ENCODE results near the gene CD96. TPM values are rescaled to one million over a fixed set of nuclear protein-coding genes. Genes with fewer than 3 reads are reported as not detected.

Gene CD96
- total RNA-seq, 1 donor from 2014 or later, result 50.5 TPM

DNA sequence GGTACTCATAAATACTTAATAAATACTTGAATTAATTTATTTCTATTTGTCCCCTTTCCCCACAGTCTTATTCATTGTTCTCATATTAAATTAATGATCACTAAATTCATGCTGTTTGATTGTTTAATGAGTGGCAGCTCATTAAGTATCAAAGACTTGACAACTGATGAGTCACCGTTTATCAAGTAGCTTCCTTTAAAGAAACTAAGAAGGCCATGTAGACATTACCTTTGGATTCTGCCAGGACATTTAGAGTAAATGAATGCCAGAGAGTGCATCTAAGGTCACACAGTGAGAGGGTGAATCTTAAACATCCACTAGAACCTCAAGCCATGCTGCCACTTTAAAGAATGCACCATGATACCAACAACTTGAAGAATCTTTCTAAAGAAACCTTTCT, 29.3 kb downstream of the CD96 start:
- Mint-ChIP-seq H3K36me3 (ENCODE audit: low read depth) (peaks cover 60% of the 10 kb centered on the region), H3K9me3 (no peaks in the 10 kb centered on the region), H3K27ac (no peak overlapping the region), H3K4me3 (no peak overlapping the region), H3K27me3 (no peaks in the 10 kb centered on the region), H3K4me1 (peaks cover 48% of the 10 kb centered on the region)
- DNase-seq, result peak; percentile 50
- intact Hi-C loops (cut with micrococcal nuclease), result no loop called here

DNA sequence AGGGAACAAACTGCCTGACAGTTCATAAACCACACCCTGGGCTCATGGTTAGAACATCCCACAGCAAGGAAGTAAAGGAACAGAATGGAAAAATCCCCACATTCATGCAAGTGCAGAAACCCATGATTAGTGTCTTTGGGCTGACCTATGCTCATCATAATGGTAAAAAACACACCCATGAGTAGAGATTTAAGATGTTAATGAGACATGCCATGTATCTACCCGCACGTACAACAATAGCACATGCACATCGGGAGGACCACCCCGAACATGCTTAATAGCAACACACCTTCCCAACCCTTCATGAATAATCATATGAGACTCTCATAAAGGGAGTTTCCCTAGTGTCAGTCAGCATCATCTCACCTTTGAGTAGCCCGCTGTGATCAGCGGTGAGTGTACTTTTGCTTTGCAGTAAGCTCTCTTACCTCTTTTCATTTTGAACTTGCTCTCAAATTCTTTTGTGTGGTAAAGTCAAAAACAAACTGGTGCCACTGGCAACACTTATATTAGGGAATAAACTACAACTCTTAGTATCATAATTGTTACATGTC, 30.0 kb downstream of the CD96 start:
- H3K4me3 Mint-ChIP-seq, result no peak overlapping the region

GRCh38 chr3:111577113-111577512, 35.1 kb downstream of the CD96 start:
- H3K9me3 Mint-ChIP-seq, result peaks cover 11% of the 10 kb centered on the region
- peaks cover 65% of the 10 kb centered on the region for H3K36me3 Mint-ChIP-seq (ENCODE audit: low read depth)
- peaks cover 67% of the 10 kb centered on the region for H3K4me1 Mint-ChIP-seq
- DNase-seq, result no peak
- peak overlapping the region; percentile 34 for H3K27ac Mint-ChIP-seq
- intact Hi-C loops (cut with micrococcal nuclease), result loop anchor here (5.0 kb wide), 2 partner anchors 115 to 400 kb away; partner anchors contain the start of gene ABHD10
- no peaks in the 10 kb centered on the region for H3K27me3 Mint-ChIP-seq
- no peak overlapping the region for H3K4me3 Mint-ChIP-seq

More for the DNA sequence above, 30.0 kb downstream of the CD96 start:
- Mint-ChIP-seq H3K9me3 (no peaks in the 10 kb centered on the region), H3K4me1 (peaks cover 46% of the 10 kb centered on the region), H3K27ac (peak overlapping the region; percentile 78), H3K36me3 (ENCODE audit: low read depth) (peaks cover 64% of the 10 kb centered on the region), H3K27me3 (no peaks in the 10 kb centered on the region)
- intact Hi-C loops (cut with micrococcal nuclease), result no loop called here
- DNase-seq, result peak; percentile 66

GRCh38 chr3:111577798-111578685, 36.0 kb downstream of the CD96 start:
- Mint-ChIP-seq H3K4me3 (peak overlapping the region; percentile 9), H3K36me3 (ENCODE audit: low read depth) (peaks cover 69% of the 10 kb centered on the region), H3K4me1 (peaks cover 68% of the 10 kb centered on the region), H3K9me3 (peaks cover 19% of the 10 kb centered on the region), H3K27ac (peak overlapping the region; percentile 77), H3K27me3 (no peaks in the 10 kb centered on the region)
- intact Hi-C loops (cut with micrococcal nuclease), result loop anchor here (1.0 to 5.0 kb wide), 6 partner anchors 17 to 399 kb away; partner anchors contain the start of genes ABHD10 and ZBED2
- DNase-seq, result peak; percentile 77

DNA sequence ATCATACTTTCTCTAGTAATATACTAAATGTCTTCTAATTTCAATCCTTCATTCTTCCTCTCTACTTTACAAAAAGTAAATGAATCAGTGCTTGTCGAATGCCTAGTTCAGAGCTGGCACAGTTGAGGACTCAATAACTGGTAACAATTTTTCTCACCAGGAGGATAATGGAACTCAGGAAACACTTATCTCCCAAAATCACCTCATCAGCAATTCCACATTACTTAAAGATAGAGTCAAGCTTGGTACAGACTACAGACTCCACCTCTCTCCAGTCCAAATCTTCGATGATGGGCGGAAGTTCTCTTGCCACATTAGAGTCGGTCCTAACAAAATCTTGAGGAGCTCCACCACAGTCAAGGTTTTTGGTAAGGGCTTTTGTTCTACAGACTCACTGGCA, 36.9 kb downstream of the CD96 start:
- DNase-seq, result no peak
- Mint-ChIP-seq H3K4me3 (no peak overlapping the region), H3K27me3 (no peaks in the 10 kb centered on the region), H3K36me3 (ENCODE audit: low read depth) (peaks cover 71% of the 10 kb centered on the region), H3K4me1 (peaks cover 68% of the 10 kb centered on the region), H3K27ac (peak overlapping the region; percentile 77), H3K9me3 (peaks cover 19% of the 10 kb centered on the region)
- intact Hi-C loops (cut with micrococcal nuclease), result loop anchor here (1.0 to 5.0 kb wide), 6 partner anchors 16 to 398 kb away; partner anchors contain the start of genes ABHD10 and ZBED2

DNA sequence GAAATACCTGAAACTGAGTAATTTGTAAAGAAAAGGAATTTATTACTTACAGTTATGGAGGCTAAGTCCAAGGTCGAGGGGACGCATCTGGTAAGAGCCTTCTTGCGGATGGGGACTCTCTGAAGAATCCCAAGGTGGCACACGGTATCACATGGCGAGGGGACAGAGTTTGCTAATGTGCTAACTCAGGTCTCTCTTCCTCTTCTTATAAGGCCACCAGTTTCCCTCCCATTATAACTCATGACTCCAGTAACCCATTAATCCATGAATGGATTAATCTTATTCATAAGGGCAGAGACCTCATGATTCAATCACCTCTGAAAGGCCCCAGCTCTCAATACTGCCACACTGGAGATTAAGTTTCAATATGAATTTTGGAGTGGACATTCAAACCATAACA, 37.5 kb downstream of the CD96 start:
- H3K4me1 Mint-ChIP-seq, result peaks cover 73% of the 10 kb centered on the region
- intact Hi-C loops (cut with micrococcal nuclease), result loop anchor here (2.0 to 5.0 kb wide), 4 partner anchors 15 to 398 kb away; partner anchors contain the start of genes ABHD10 and ZBED2
- H3K4me3 Mint-ChIP-seq, result no peak overlapping the region
- H3K36me3 Mint-ChIP-seq (ENCODE audit: low read depth), result peaks cover 76% of the 10 kb centered on the region
- no peaks in the 10 kb centered on the region for H3K27me3 Mint-ChIP-seq
- H3K27ac Mint-ChIP-seq, result peak overlapping the region; percentile 25
- DNase-seq, result no peak
- H3K9me3 Mint-ChIP-seq, result peaks cover 19% of the 10 kb centered on the region

DNA sequence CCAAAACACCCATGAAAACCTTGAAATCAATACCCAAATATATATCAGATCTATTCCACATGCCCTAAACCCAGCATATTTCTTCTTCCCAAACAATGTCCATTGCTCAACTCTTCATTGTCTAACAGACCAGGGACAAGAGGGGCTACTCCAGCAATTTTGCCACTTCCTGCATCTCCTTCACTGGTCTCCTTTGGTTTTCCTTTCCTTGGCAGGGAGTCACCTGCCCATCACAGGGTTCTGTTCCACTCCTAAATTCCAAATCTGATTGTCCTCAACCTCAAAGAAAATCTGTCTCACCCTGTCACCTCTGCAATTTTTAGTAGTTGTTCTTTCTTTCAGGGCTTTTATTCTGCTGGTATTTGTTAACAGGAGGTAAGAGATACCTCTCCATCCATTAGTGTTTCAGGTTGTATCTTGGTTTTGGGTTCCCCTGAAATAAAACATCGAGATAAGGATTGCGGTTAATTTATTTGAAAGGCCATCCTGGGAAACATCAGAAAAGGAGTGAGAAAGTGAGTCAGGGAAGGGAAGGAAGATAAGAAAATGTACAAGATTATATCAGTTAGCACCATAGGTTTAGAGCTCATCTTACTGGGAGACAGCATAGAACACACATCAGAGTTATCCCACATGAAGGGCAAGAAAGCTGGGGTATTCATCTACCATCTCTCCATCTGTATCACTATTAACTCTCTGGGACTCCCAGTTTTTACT, 39.6 kb downstream of the CD96 start:
- Mint-ChIP-seq H3K27me3 (no peaks in the 10 kb centered on the region), H3K4me1 (peaks cover 76% of the 10 kb centered on the region), H3K4me3 (peak overlapping the region; percentile 48), H3K36me3 (ENCODE audit: low read depth) (peaks cover 83% of the 10 kb centered on the region), H3K9me3 (peaks cover 27% of the 10 kb centered on the region), H3K27ac (peak overlapping the region; percentile 86)
- intact Hi-C loops (cut with micrococcal nuclease), result loop anchor here (1.0 kb wide), 3 partner anchors 14 to 35 kb away; partner anchors contain the start of gene ZBED2
- DNase-seq, result no peak

DNA sequence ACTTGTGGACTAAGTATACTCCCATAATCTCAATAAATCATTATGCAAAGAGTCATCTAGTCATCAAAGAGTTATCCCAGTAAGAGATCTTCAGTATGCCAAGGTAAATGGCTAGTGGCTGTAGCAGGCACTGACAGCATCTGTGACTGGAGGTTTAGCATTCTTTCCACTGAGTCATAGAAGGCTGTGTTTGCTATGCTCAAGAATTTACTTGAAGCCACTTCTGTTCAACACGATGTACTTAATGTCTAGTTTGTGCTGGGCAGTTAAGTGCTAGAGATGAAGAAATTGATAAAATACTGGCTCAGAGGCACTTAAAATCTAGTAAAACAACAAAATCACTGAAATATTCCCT, 40.1 kb downstream of the CD96 start:
- Mint-ChIP-seq H3K4me3 (peak overlapping the region; percentile 15), H3K27me3 (no peaks in the 10 kb centered on the region), H3K9me3 (peaks cover 30% of the 10 kb centered on the region), H3K4me1 (peaks cover 77% of the 10 kb centered on the region), H3K27ac (peak overlapping the region; percentile 86), H3K36me3 (ENCODE audit: low read depth) (peaks cover 83% of the 10 kb centered on the region)
- intact Hi-C loops (cut with micrococcal nuclease), result loop anchor here (1.0 kb wide), 3 partner anchors 13 to 34 kb away; partner anchors contain the start of gene ZBED2
- DNase-seq, result no peak

DNA sequence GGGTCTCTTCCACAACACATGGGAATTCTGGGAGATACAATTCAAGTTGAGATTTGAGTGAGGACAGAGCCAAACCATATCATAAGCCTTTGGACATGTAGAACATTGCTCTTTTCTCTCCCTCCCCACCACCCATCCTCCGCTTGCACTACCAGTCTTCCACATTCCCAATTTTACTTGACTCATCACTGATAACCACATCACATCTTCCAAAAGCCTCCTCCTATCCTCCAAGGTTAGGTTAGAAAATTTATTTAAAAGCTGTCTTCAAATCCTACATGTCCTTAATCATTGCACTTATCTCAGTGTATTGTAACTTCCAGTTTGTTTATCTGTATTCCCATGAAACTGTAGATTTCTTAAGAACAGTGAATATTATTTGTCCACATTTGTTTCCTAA, 42.7 kb downstream of the CD96 start:
- H3K9me3 Mint-ChIP-seq, result peaks cover 30% of the 10 kb centered on the region
- intact Hi-C loops (cut with micrococcal nuclease), result no loop called here
- no peaks in the 10 kb centered on the region for H3K27me3 Mint-ChIP-seq
- H3K4me3 Mint-ChIP-seq, result no peak overlapping the region
- no peak for DNase-seq
- peaks cover 72% of the 10 kb centered on the region for H3K4me1 Mint-ChIP-seq
- H3K36me3 Mint-ChIP-seq (ENCODE audit: low read depth), result peaks cover 89% of the 10 kb centered on the region
- H3K27ac Mint-ChIP-seq, result peak overlapping the region; percentile 12

DNA sequence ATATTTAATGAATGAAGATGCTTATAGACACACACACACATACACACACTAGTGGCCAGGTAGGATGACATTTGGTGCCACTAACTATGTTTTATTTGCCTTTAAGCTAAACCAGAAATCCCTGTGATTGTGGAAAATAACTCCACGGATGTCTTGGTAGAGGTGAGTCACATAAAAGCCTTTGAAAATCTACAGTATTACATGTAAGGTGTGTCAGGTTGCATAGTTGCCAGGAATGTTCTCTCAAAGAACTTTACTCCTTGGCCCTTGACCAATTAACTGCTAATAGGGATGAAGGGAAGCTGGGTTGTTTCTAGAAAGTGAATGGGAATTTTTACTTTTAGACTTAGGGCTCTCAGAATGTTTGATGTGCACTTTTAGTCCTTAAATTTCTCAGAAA, 43.2 kb downstream of the CD96 start:
- intact Hi-C loops (cut with micrococcal nuclease), result no loop called here
- Mint-ChIP-seq H3K4me3 (no peak overlapping the region), H3K36me3 (ENCODE audit: low read depth) (peaks cover 89% of the 10 kb centered on the region), H3K27me3 (no peaks in the 10 kb centered on the region), H3K9me3 (peaks cover 30% of the 10 kb centered on the region), H3K4me1 (peaks cover 72% of the 10 kb centered on the region), H3K27ac (no peak overlapping the region)
- no peak for DNase-seq

DNA sequence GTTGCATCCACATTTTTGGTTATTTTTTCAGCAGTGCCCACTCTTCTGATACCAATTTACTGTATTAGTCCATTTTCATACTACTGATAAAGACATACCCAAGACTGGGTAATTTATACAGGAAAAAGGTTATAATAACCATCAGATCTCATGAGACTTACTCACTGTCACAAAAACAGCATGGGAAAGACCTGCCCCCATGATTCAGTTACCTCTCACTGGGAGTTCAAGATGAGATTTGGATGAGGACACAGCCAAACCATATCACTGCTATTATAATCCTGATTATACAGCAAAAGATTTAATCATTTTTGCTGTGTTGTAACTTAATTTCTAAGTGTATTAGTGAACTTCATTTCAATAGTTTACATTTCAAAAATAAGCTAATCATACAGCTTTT, 46.5 kb downstream of the CD96 start:
- intact Hi-C loops (cut with micrococcal nuclease), result no loop called here
- Mint-ChIP-seq H3K27me3 (no peaks in the 10 kb centered on the region), H3K4me3 (peak overlapping the region; percentile 31), H3K4me1 (peaks cover 58% of the 10 kb centered on the region), H3K36me3 (ENCODE audit: low read depth) (peaks cover 87% of the 10 kb centered on the region), H3K27ac (peak overlapping the region; percentile 81), H3K9me3 (peaks cover 12% of the 10 kb centered on the region)
- DNase-seq, result peak; percentile 41

DNA sequence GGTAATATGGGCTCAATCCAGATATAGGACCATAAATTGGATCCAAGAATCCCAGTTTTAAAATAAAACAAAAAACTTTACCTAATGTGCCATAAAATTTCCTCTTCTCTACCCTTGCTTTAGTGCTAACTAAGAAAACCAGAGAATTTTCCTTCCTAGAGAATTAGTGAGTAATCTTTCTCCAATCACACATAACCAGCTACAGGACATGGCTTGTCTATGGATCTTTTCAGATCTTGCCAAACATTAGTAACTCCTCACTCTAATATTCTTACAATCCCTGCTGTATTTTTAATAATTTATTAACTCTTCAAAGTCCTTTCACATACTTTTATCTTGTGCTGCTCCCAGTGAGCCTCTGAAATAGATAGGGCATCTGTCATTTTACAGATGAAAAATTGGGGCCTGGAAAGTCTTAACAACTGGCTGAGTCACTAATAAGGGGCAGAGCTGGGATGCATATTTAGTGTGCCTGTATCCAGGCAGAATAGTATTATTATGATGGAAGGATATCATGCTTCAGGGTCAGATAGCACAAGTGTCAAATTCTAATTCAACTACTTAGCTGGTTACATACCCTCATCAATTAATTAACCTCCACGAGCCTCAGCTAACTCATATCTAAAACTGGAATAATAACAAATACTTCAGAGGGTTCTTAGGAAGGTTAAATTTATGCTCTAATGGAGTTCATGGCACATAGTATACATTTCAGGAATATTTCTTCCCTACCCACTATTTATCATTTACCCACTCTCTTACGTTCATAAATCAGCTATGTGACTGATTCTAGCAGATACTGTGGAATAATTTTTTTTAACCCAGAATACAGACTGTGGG, 47.5 kb downstream of the CD96 start:
- H3K36me3 Mint-ChIP-seq (ENCODE audit: low read depth), result peaks cover 89% of the 10 kb centered on the region
- peaks cover 58% of the 10 kb centered on the region for H3K4me1 Mint-ChIP-seq
- H3K27me3 Mint-ChIP-seq, result no peaks in the 10 kb centered on the region
- peak overlapping the region; percentile 71 for H3K27ac Mint-ChIP-seq
- DNase-seq, result no peak
- peak overlapping the region; percentile 62 for H3K4me3 Mint-ChIP-seq
- intact Hi-C loops (cut with micrococcal nuclease), result no loop called here
- H3K9me3 Mint-ChIP-seq, result peaks cover 12% of the 10 kb centered on the region

- Mint-ChIP-seq H3K9me3 (peaks cover 8% of the 10 kb centered on the region), H3K36me3 (ENCODE audit: low read depth) (peaks cover 90% of the 10 kb centered on the region), H3K4me1 (peaks cover 57% of the 10 kb centered on the region), H3K27me3 (no peaks in the 10 kb centered on the region), H3K27ac (peak overlapping the region; percentile 57), H3K4me3 (peak overlapping the region; percentile 62)
- DNase-seq, result no peak
- intact Hi-C loops (cut with micrococcal nuclease), result no loop called here
Measured at GRCh38 chr3:111590143-111590491, 48.1 kb downstream of the CD96 start.

Measured in activated CD4-positive, alpha-beta T cell treated with anti-CD3 and anti-CD28 coated beads, Interleukin-2, amount 10 ng/mL, durations not matched to agents 24 days and 14 days (primary cell).